HepG2 (cell line): ENCODE results near the gene GHRH. TPM values are rescaled to one million over a fixed set of nuclear protein-coding genes. Genes with fewer than 3 reads are reported as not detected.

Experiments used
- ATAC-seq: fragments of 200-7000 bp; cut with Tn5 transposase; 3 replicates; pipeline ENCODE4 v1.9.1; 2020; ENCODE audit warnings: mild to moderate bottlenecking, moderate library complexity
- BruUV-seq: library from RNA; stranded (reverse); fragments of 400-500 nt; replicated peaks from 2 replicates; lab custom pipeline; 2021; lab: Mats Ljungman, UMichigan
- CTCF ChIA-PET: fragments of 300-600 bp; formaldehyde crosslinking; extraction: SDS; loops from one replicate; lab custom pipeline; 2021; ENCODE audit warnings: low total read pairs, inconsistent platforms, low intra/inter-chr PET ratio; lab: Yijun Ruan, JAX
- POLR2A ChIA-PET: fragments of 350-600 bp; sonication (Branson Sonifier 250); formaldehyde crosslinking; loops from one replicate; lab custom pipeline; 2020; ENCODE audit warnings: antibody characterized with exemption, inconsistent platforms; lab: Yijun Ruan, JAX
- DNase-seq: peaks from one replicate; pipeline ENCODE4 v3.0.0-alpha.2; 2015; ENCODE audit warnings: low spot score
- FAIRE-seq: peaks from 3 replicates; lab custom pipeline; 2011; peaks lifted over from hg19 to GRCh38; lab: Jason Lieb, UNC
- H2AFZ ChIP-seq: one replicate; pipeline ENCODE4 v1.6.1; 2011; ENCODE audit warnings: low read length, inconsistent platforms
- H3K27ac ChIP-seq: fragments of 300-600 bp; 3 replicates; pipeline ENCODE4 v1.8.0; 2011; ENCODE audit warnings: mixed run types, mild to moderate bottlenecking, mixed read lengths, low read length, inconsistent platforms; ENCODE audit not compliant: insufficient read depth; ENCODE audit errors: extremely low read length
- H3K27me3 ChIP-seq, 2 experiments: fragments of 200-600 bp in 1 of 2; 2 replicates in 1 of 2; 3 replicates in 1 of 2; pipeline versions ENCODE4 v1.6.0 to v1.8.0; 2011; ENCODE audit warnings: low read length in 2 of 2, mild to moderate bottlenecking in 2 of 2, moderate library complexity in 2 of 2, inconsistent platforms in 1 of 2; ENCODE audit not compliant: insufficient read depth in 2 of 2, control insufficient read depth in 1 of 2
- H3K36me3 ChIP-seq, 2 experiments: fragments of 200-600 bp in 1 of 2; replicated peaks in 1 of 2; 2 replicates in 1 of 2; 3 replicates in 1 of 2; pipeline versions ENCODE4 v1.5.1 to v1.8.0; 2011; ENCODE audit warnings: low read length in 2 of 2, inconsistent platforms in 1 of 2; ENCODE audit not compliant: insufficient read depth in 2 of 2, control insufficient read depth in 1 of 2
- H3K4me1 ChIP-seq: 2 replicates; pipeline ENCODE4 v1.5.1; 2012; ENCODE audit warnings: low read length, inconsistent platforms; ENCODE audit not compliant: insufficient read depth
- H3K4me2 ChIP-seq: 2 replicates; pipeline ENCODE4 v1.6.0; 2011; ENCODE audit warnings: low read depth, low read length, inconsistent platforms
- H3K4me3 ChIP-seq, 3 experiments: fragments of 200-600 bp in 1 of 3; sonication (generic), shearing (Covaris generic) in 1 of 3; replicated peaks in 1 of 3; 2 replicates each; pipeline ENCODE4 v1.5.1; 2011 to 2016; ENCODE audit warnings: low read length in 3 of 3, inconsistent platforms in 2 of 3, low read depth in 2 of 3, mild to moderate bottlenecking in 2 of 3, control low read depth in 1 of 3, mixed read lengths in 1 of 3; ENCODE audit not compliant: insufficient read depth in 1 of 3
- H3K79me2 ChIP-seq: one replicate; pipeline ENCODE4 v1.6.1; 2011; ENCODE audit warnings: low read length, inconsistent platforms; ENCODE audit not compliant: insufficient read depth
- H3K9ac ChIP-seq: 2 replicates; pipeline ENCODE4 v1.6.0; 2011; ENCODE audit warnings: mild to moderate bottlenecking, low read depth, low read length, inconsistent platforms; ENCODE audit not compliant: insufficient read depth
- H3K9me3 ChIP-seq: 2 replicates; pipeline ENCODE4 v1.5.1; 2012; ENCODE audit warnings: mild to moderate bottlenecking, low read length
- H4K20me1 ChIP-seq: 2 replicates; pipeline ENCODE4 v1.6.0; 2011; ENCODE audit warnings: inconsistent platforms, mild to moderate bottlenecking, low read length, moderate library complexity; ENCODE audit not compliant: insufficient read depth
- BCL6 ChIP-seq: IDR thresholded peaks from 2 replicates; pipeline ENCODE4 v1.6.1; 2016; ENCODE audit warnings: missing genetic modification reagents, missing compliant biosample characterization
- BRD4 ChIP-seq: sonication (generic); formaldehyde crosslinking; IDR thresholded peaks from 2 replicates; pipeline ENCODE4 v1.4.0; 2020; ENCODE audit warnings: missing genetic modification reagents
- CREM ChIP-seq, 2 experiments: sonication (generic) in 1 of 2; formaldehyde crosslinking in 1 of 2; IDR thresholded peaks; 2 replicates each; pipeline versions ENCODE4 v1.4.0 to v1.6.1; 2016 to 2020; ENCODE audit warnings: antibody characterized with exemption in 1 of 2, mild to moderate bottlenecking in 1 of 2, missing genetic modification reagents in 1 of 2
- ELF3 ChIP-seq: IDR thresholded peaks from 2 replicates; pipeline ENCODE4 v1.6.1; 2016; ENCODE audit warnings: missing genetic modification reagents, missing compliant biosample characterization
- FOXM1 ChIP-seq: sonication (generic); formaldehyde crosslinking; IDR thresholded peaks from 2 replicates; pipeline ENCODE4 v1.5.0; 2020; ENCODE audit warnings: missing genetic modification reagents
- HOXA3 ChIP-seq: sonication (generic); formaldehyde crosslinking; IDR thresholded peaks from 2 replicates; pipeline ENCODE4 v1.5.0; 2020; ENCODE audit warnings: missing genetic modification reagents
- MBNL3 ChIP-seq: fragments of 250-450 bp; sonication (Bioruptor Pico); conservative IDR thresholded peaks from 2 replicates; pipeline ENCODE4 v1.8.0; 2022; ENCODE audit warnings: mild to moderate bottlenecking, inconsistent platforms
- NR2F6 ChIP-seq, 2 experiments: IDR thresholded peaks; 2 replicates each; pipeline ENCODE4 v1.6.1; 2016; ENCODE audit warnings: antibody characterized with exemption in 1 of 2, mild to moderate bottlenecking in 1 of 2
- RFXANK ChIP-seq: IDR thresholded peaks from 2 replicates; pipeline ENCODE4 v1.6.1; 2016
- SYNCRIP ChIP-seq: fragments of 200-400 bp; formaldehyde crosslinking; IDR thresholded peaks from 2 replicates; pipeline ENCODE4 v1.6.1; 2018; ENCODE audit warnings: mild to moderate bottlenecking, low read depth, low read length; ENCODE audit not compliant: insufficient read depth
- TOPORS ChIP-seq: sonication (generic); formaldehyde crosslinking; IDR thresholded peaks from 2 replicates; pipeline ENCODE4 v1.8.0; 2023; ENCODE audit warnings: mild to moderate bottlenecking, missing genetic modification reagents
- TSC22D2 ChIP-seq: sonication (generic); formaldehyde crosslinking; IDR thresholded peaks from 2 replicates; pipeline ENCODE4 v1.5.1; 2020; ENCODE audit warnings: missing genetic modification reagents, mild to moderate bottlenecking, borderline replicate concordance
- ZKSCAN1 ChIP-seq: fragments of 150-350 bp; IDR thresholded peaks from 2 replicates; pipeline ENCODE4 v1.6.1; 2014; ENCODE audit warnings: low read length
- ZNF121 ChIP-seq: sonication (generic); formaldehyde crosslinking; IDR thresholded peaks from 2 replicates; pipeline ENCODE4 v1.5.0; 2020; ENCODE audit warnings: mild to moderate bottlenecking, missing genetic modification reagents
- ZNF296 ChIP-seq: sonication (generic); formaldehyde crosslinking; conservative IDR thresholded peaks from 2 replicates; pipeline ENCODE4 v1.5.0; 2020; ENCODE audit warnings: mild to moderate bottlenecking, missing genetic modification reagents
- ZNF33A ChIP-seq: sonication (generic); formaldehyde crosslinking; IDR thresholded peaks from 2 replicates; pipeline ENCODE4 v1.5.1; 2020; ENCODE audit warnings: missing genetic modification reagents, mild to moderate bottlenecking, moderate library complexity, borderline replicate concordance
- ZNF460 ChIP-seq: sonication (generic); formaldehyde crosslinking; IDR thresholded peaks from 2 replicates; pipeline ENCODE4 v1.5.1; 2020; ENCODE audit warnings: missing genetic modification reagents, mild to moderate bottlenecking, borderline replicate concordance
- whole genome bisulfite sequencing: methylation state at CpG from one replicate; pipeline ENCODE4 v1.1.6; 2017; ENCODE audit warnings: low lambda C conversion rate; 5-methylcytosine and 5-hydroxymethylcytosine counted together
- in situ Hi-C: cut with HindIII; loops from 2 replicates; pipeline ENCODE4 v1.10.0; 2017; ENCODE audit warnings: low pct_unique_long_range_greater_than_20kb; ENCODE audit not compliant: extremely low pct_ligation_motif_present
- intact Hi-C: fragments of 100-400 bp; cut with micrococcal nuclease; formaldehyde crosslinking; loops from one replicate; pipeline ENCODE4 v1.10.0; 2022; ENCODE audit not compliant: unreplicated experiment
- polyA plus RNA-seq, 8 experiments: library from polyadenylated mRNA; depleted of rRNA in 3 of 8; stranded (reverse) in 7 of 8; unstranded in 1 of 8; fragments of >200 nt; fragmentation: Illumina TruSeq in 4 of 8; extraction: Trizol in 4 of 8; gene quantifications; 2 replicates each; pipeline versions ENCODE4 v1.2.1 to v1.2.3, GENCODE V29; 2011 to 2016; ENCODE audit warnings: low read depth in 4 of 8, missing spikeins in 1 of 8, mixed read lengths in 1 of 8; ENCODE audit not compliant: insufficient read depth in 1 of 8
- total RNA-seq, 5 experiments: library from RNA; depleted of rRNA; stranded (reverse); fragments of >200 nt; fragmentation: Illumina TruSeq; extraction: Trizol; gene quantifications; 2 replicates each; pipeline ENCODE4 v1.2.3, GENCODE V29; 2016; ENCODE audit warnings: low read depth in 1 of 5

The GHRH gene
- total and polyA plus RNA-seq, 2 of the 13 experiments (the other 11 are each of a cell fraction or from before 2014, with no cell fraction given) = not detected

GRCh38 chr20:37236462-37236861 lies 25.2 kb downstream of the GHRH start:
- POLR2A ChIA-PET = no interaction called here

GRCh38 chr20:37235065-37235464 lies 26.5 kb downstream of the GHRH start:
- Histone ChIP-seq H4K20me1 (no peaks in the 10 kb centered on the region), H3K4me2 (no peak overlapping the region), H2AFZ (no peak overlapping the region), H3K79me2 (no peaks in the 10 kb centered on the region), H3K27ac (no peak overlapping the region), H3K36me3 (peaks cover 82 to 98% of the 10 kb centered on the region in 2 experiments), H3K4me1 (no peaks in the 10 kb centered on the region), H3K9me3 (no peaks in the 10 kb centered on the region), H3K4me3 (no peak overlapping the region), H3K27me3 (no peaks in the 10 kb centered on the region), H3K9ac (no peak overlapping the region)
- FAIRE-seq = no peak
- TF ChIP-seq SYNCRIP (no peak), ZKSCAN1 (no peak), ZNF121 (CRISPR knock-in tag) (no peak), RFXANK (no peak)
- no TSS peak for BruUV-seq
- in situ Hi-C loops (no loop called here), intact Hi-C loops (no loop called here)
- ChIA-PET CTCF (no interaction called here), POLR2A (no interaction called here)
- no peak for ATAC-seq
- no peak for DNase-seq
- 95% methylated on average over 6 of the region's 6 CpGs for WGBS

More at GRCh38 chr20:37236462-37236861, 25.2 kb downstream of the GHRH start:
- peaks cover 82 to 98% of the 10 kb centered on the region in 2 experiments for H3K36me3 ChIP-seq
- no peaks in the 10 kb centered on the region for H3K79me2 ChIP-seq
- no peak overlapping the region for H3K27ac ChIP-seq
- in situ Hi-C loops (no loop called here), intact Hi-C loops (no loop called here)
- BruUV-seq = no TSS peak
- H3K27me3 ChIP-seq = no peaks in the 10 kb centered on the region
- no peak overlapping the region for H3K4me2 ChIP-seq
- H3K9me3 ChIP-seq = no peaks in the 10 kb centered on the region
- no peak overlapping the region for H3K4me3 ChIP-seq
- FAIRE-seq (peak; percentile 4), ATAC-seq (no peak), DNase-seq (no peak)
- 97% methylated on average over 4 of the region's 4 CpGs for WGBS
- CTCF ChIA-PET = no interaction called here
- no peak for TF ChIP-seq TSC22D2 (CRISPR knock-in tag)
- no peak for TF ChIP-seq FOXM1 (CRISPR knock-in tag)
- no peak for TF ChIP-seq TOPORS (CRISPR knock-in tag)
- no peak for TF ChIP-seq CREM (IDR thresholded peaks at IDR 0.05)
- TF ChIP-seq CREM (CRISPR knock-in tag; IDR thresholded peaks at IDR 0.05) = no peak
- TF ChIP-seq BCL6 (CRISPR knock-in tag) = no peak
- no peak for TF ChIP-seq ELF3 (CRISPR knock-in tag)
- TF ChIP-seq MBNL3 = no peak
- no peak for TF ChIP-seq ZNF460 (CRISPR knock-in tag)
- no peak for TF ChIP-seq BRD4 (CRISPR knock-in tag)
- no peak for TF ChIP-seq HOXA3
- TF ChIP-seq ZNF33A = no peak
- no peak for TF ChIP-seq NR2F6 (IDR thresholded peaks at IDR 0.05)
- TF ChIP-seq NR2F6 (CRISPR knock-in tag; IDR thresholded peaks at IDR 0.05) = no peak
- TF ChIP-seq ZNF296 (CRISPR knock-in tag) = no peak
- no peaks in the 10 kb centered on the region for H4K20me1 ChIP-seq
- H3K9ac ChIP-seq = no peak overlapping the region
- no peak overlapping the region for H2AFZ ChIP-seq
- H3K4me1 ChIP-seq = no peaks in the 10 kb centered on the region
